GM23338 (cell line): Measurements from ENCODE around the gene GPHA2. TPM values are rescaled to one million over a fixed set of nuclear protein-coding genes. Genes with fewer than 3 reads are reported as not detected.

Experiments used
- ATAC-seq: fragments of 200-7000 bp; cut with Tn5 transposase; 3 replicates; pipeline ENCODE4 v1.9.1; 2020
- DNase-seq: peaks from one replicate; pipeline ENCODE4 v3.0.0-alpha.2; 2015; ENCODE audit warnings: low spot score
- H2AFZ ChIP-seq: fragments of 200-600 bp; sonication (generic); 2 replicates; pipeline ENCODE4 v1.8.0; 2016; ENCODE audit warnings: antibody characterized with exemption, mild to moderate bottlenecking, moderate library complexity
- H3F3A ChIP-seq: fragments of 200-600 bp; sonication (generic); replicated peaks from 2 replicates; pipeline ENCODE4 v1.8.0; 2017; ENCODE audit warnings: antibody characterized with exemption, mixed run types, low read depth
- H3K27ac ChIP-seq: fragments of 200-600 bp; sonication (generic); 2 replicates; pipeline ENCODE4 v1.6.1; 2016; ENCODE audit warnings: low read depth
- H3K27me3 ChIP-seq: fragments of 200-600 bp; sonication (generic); 2 replicates; pipeline ENCODE4 v1.8.0; 2016; ENCODE audit warnings: mild to moderate bottlenecking, mixed run types, moderate library complexity; ENCODE audit not compliant: insufficient read depth
- H3K36me3 ChIP-seq: fragments of 200-600 bp; sonication (generic); 2 replicates; pipeline ENCODE4 v1.8.0; 2016; ENCODE audit warnings: mild to moderate bottlenecking; ENCODE audit not compliant: insufficient read depth
- H3K4me1 ChIP-seq: fragments of 200-600 bp; sonication (generic); 2 replicates; pipeline ENCODE4 v1.8.0; 2016; ENCODE audit warnings: mild to moderate bottlenecking, moderate library complexity; ENCODE audit not compliant: insufficient read depth
- H3K4me2 ChIP-seq: fragments of 200-600 bp; sonication (generic); 2 replicates; pipeline ENCODE4 v1.7.1; 2017; ENCODE audit warnings: mixed run types
- H3K4me3 ChIP-seq: fragments of 200-600 bp; sonication (generic); 2 replicates; pipeline ENCODE4 v1.6.1; 2016; ENCODE audit warnings: mixed run types
- H3K79me2 ChIP-seq: fragments of 200-600 bp; sonication (generic); replicated peaks from 2 replicates; pipeline ENCODE4 v1.8.0; 2017; ENCODE audit warnings: mild to moderate bottlenecking; ENCODE audit not compliant: insufficient read depth
- H3K9me2 ChIP-seq: fragments of 200-600 bp; sonication (generic); 2 replicates; pipeline ENCODE4 v1.8.0; 2017; ENCODE audit not compliant: insufficient read depth
- H4K20me1 ChIP-seq: fragments of 200-600 bp; sonication (generic); replicated peaks from 2 replicates; pipeline ENCODE4 v1.8.0; 2017; ENCODE audit warnings: mild to moderate bottlenecking; ENCODE audit not compliant: insufficient read depth
- H3K27ac Mint-ChIP-seq: 2 replicates; pipeline ENCODE4 v1.8.0; 2020; ENCODE audit warnings: inconsistent platforms, mild to moderate bottlenecking, moderate library complexity, mixed read lengths
- H3K27me3 Mint-ChIP-seq: 3 replicates; pipeline ENCODE4 v1.8.0; 2022; ENCODE audit warnings: low read depth, mild to moderate bottlenecking, moderate library complexity, mixed read lengths, inconsistent platforms; ENCODE audit not compliant: insufficient read depth, poor library complexity
- H3K36me3 Mint-ChIP-seq: 3 replicates; pipeline ENCODE4 v1.8.0; 2021; ENCODE audit warnings: low read depth, mild to moderate bottlenecking, inconsistent platforms, moderate library complexity, mixed read lengths
- H3K4me1 Mint-ChIP-seq: 3 replicates; pipeline ENCODE4 v1.8.0; 2020; ENCODE audit warnings: mild to moderate bottlenecking, inconsistent platforms, mixed read lengths
- H3K4me3 Mint-ChIP-seq: 3 replicates; pipeline ENCODE4 v1.8.0; 2021; ENCODE audit warnings: moderate library complexity, mild to moderate bottlenecking, inconsistent platforms, mixed read lengths
- H3K9me3 Mint-ChIP-seq: 3 replicates; pipeline ENCODE4 v1.8.0; 2020; ENCODE audit warnings: moderate library complexity, mild to moderate bottlenecking, inconsistent platforms, mixed read lengths
- CTCF ChIP-seq, 2 experiments: fragments of 200-600 bp in 1 of 2; sonication (generic) in 1 of 2; conservative IDR thresholded peaks; 2 replicates each; pipeline versions ENCODE4 v1.5.1 to v1.6.1; 2016 to 2017; ENCODE audit warnings: antibody characterized with exemption in 2 of 2, low read depth in 2 of 2, mild to moderate bottlenecking in 2 of 2, moderate library complexity in 1 of 2
- EZH2 ChIP-seq: fragments of 200-600 bp; sonication (generic); IDR thresholded peaks from one replicate; pipeline ENCODE4 v1.8.0; 2017; ENCODE audit warnings: antibody characterized with exemption, mild to moderate bottlenecking, low read depth; ENCODE audit not compliant: unreplicated experiment
- EZH2phosphoT487 ChIP-seq: fragments of 200-600 bp; sonication (generic); IDR thresholded peaks from one replicate; pipeline ENCODE4 v1.8.1; 2018; ENCODE audit warnings: antibody characterized with exemption; ENCODE audit not compliant: unreplicated experiment
- NANOG ChIP-seq: IDR thresholded peaks from 2 replicates; pipeline ENCODE4 v1.6.1; 2016; ENCODE audit warnings: antibody characterized with exemption, borderline replicate concordance
- POLR2AphosphoS5 ChIP-seq: IDR thresholded peaks from 2 replicates; pipeline ENCODE4 v1.6.1; 2016; ENCODE audit warnings: antibody characterized with exemption, low read depth
- STAT1 ChIP-seq: IDR thresholded peaks from one replicate; pipeline ENCODE4 v1.6.1; 2016; ENCODE audit warnings: antibody characterized with exemption; ENCODE audit not compliant: unreplicated experiment
- ZNF114 ChIP-seq: fragments of 250-450 bp; sonication (Bioruptor Pico); IDR thresholded peaks from 2 replicates; pipeline ENCODE4 v1.5.0; 2020; ENCODE audit warnings: mild to moderate bottlenecking, moderate library complexity
- ZNF331 ChIP-seq: fragments of 250-450 bp; sonication (Bioruptor Pico); IDR thresholded peaks from 2 replicates; pipeline ENCODE4 v1.5.0; 2020; ENCODE audit warnings: low read depth, mild to moderate bottlenecking, moderate library complexity
- ZNF462 ChIP-seq: fragments of 250-450 bp; sonication (Bioruptor Pico); IDR thresholded peaks from 2 replicates; pipeline ENCODE4 v1.5.0; 2020; ENCODE audit warnings: mild to moderate bottlenecking, moderate library complexity
- polyA plus RNA-seq: library from polyadenylated mRNA; unstranded; fragments of >200 nt; fragmentation: Nextera tagmentation; extraction: Ambion mirVana; gene quantifications from 2 replicates; pipeline ENCODE4 v1.2.1, GENCODE V29; 2016
- total RNA-seq: library from RNA; depleted of rRNA; stranded (reverse); fragments of >200 nt; shearing (Covaris generic); gene quantifications from 2 replicates; pipeline ENCODE4 v1.2.3, GENCODE V29; 2014

GPHA2 gene
- total and polyA plus RNA-seq, 2 experiments from 2014 or later = 0.83 to 1.8 TPM

GRCh38 chr11:64908766-64909165 is 26.9 kb downstream of the GPHA2 start (continued):
- TF ChIP-seq ZNF462 (no peak), POLR2AphosphoS5 (no peak), CTCF (conservative IDR thresholded peaks at IDR 0.05; ENCODE audit: low read depth in 2 of 2) (no peak), EZH2phosphoT487 (no peak), ZNF114 (CRISPR knock-in tag) (no peak)

- ATAC-seq (no peak), DNase-seq (no peak)
- H3K4me2 ChIP-seq = no peak overlapping the region
- H3K27me3 ChIP-seq = no peaks in the 10 kb centered on the region
- H2AFZ ChIP-seq = no peak overlapping the region
- no peaks in the 10 kb centered on the region for H3K79me2 ChIP-seq
- H3K4me3 ChIP-seq = no peak overlapping the region
- no peak overlapping the region for H3K27ac ChIP-seq
- H3K9me3 Mint-ChIP-seq = no peaks in the 10 kb centered on the region; the same call in 2 of the 3 replicates
- H3K4me1 ChIP-seq = no peaks in the 10 kb centered on the region
- no peak overlapping the region for H3K27ac Mint-ChIP-seq
- H3K4me1 Mint-ChIP-seq = no peaks in the 10 kb centered on the region
- no peaks in the 10 kb centered on the region for H3K36me3 ChIP-seq
- no peaks in the 10 kb centered on the region; the same call in none of the 2 replicates for H4K20me1 ChIP-seq
- no peak overlapping the region for H3K4me3 Mint-ChIP-seq
- H3F3A ChIP-seq = no peaks in the 10 kb centered on the region
- peaks cover 6% of the 10 kb centered on the region for H3K36me3 Mint-ChIP-seq
- H3K9me2 ChIP-seq = no peaks in the 10 kb centered on the region
- peaks cover 7% of the 10 kb centered on the region for H3K27me3 Mint-ChIP-seq
- TF ChIP-seq EZH2phosphoT487 (no peak), ZNF462 (no peak), NANOG (no peak), ZNF331 (no peak), EZH2 (no peak), POLR2AphosphoS5 (no peak), STAT1 (no peak)
Observed at GRCh38 chr11:64906314-64906635, 29.4 kb downstream of the GPHA2 start.
